SK-N-SH treated with all-trans-retinoic acid at 6 μM for 48 hours (cell line): ENCODE data around the gene FAAP100.

Source experiments
- OSR1 ChIP-seq: fragments of 250-450 bp; sonication (Bioruptor Pico); IDR thresholded peaks from 2 replicates; pipeline ENCODE4 v1.8.0; 2022; ENCODE audit warnings: moderate library complexity, mild to moderate bottlenecking, inconsistent platforms
- TCF4 ChIP-seq: fragments of 250-450 bp; sonication (Bioruptor Pico); IDR thresholded peaks from 2 replicates; pipeline ENCODE4 v1.8.0; 2021; ENCODE audit warnings: mild to moderate bottlenecking, moderate library complexity, borderline replicate concordance
- TOX ChIP-seq: fragments of 250-450 bp; sonication (Bioruptor Pico); IDR thresholded peaks from 2 replicates; pipeline ENCODE4 v1.8.0; 2021; ENCODE audit warnings: mild to moderate bottlenecking, moderate library complexity, borderline replicate concordance
- ZFP3 ChIP-seq: fragments of 250-450 bp; sonication (Bioruptor Pico); IDR thresholded peaks from 2 replicates; pipeline ENCODE4 v1.5.0; 2020; ENCODE audit warnings: mild to moderate bottlenecking, moderate library complexity
- ZNF565 ChIP-seq: fragments of 450-650 bp; formaldehyde crosslinking; conservative IDR thresholded peaks from 2 replicates; pipeline ENCODE4 v1.5.0; 2020; ENCODE audit warnings: low read depth, mild to moderate bottlenecking, moderate library complexity

GRCh38 chr17:81561494-81561885 is 9.3 kb upstream of the FAAP100 start:
- TF ChIP-seq TCF4 = no peak
- TF ChIP-seq OSR1 = no peak
- no peak for TF ChIP-seq ZNF565 (CRISPR knock-in tag)
- TF ChIP-seq ZFP3 (CRISPR knock-in tag) = no peak
- TF ChIP-seq TOX (CRISPR knock-in tag) = no peak
